HG03442 (cell line): ENCODE results near the gene NPW.

Experiments
- ATAC-seq: cut with Tn5 transposase; IDR thresholded peaks from one replicate; pipeline ENCODE4 v1.9.1; 2021; ENCODE audit warnings: mild to moderate bottlenecking, moderate library complexity; ENCODE audit not compliant: unreplicated experiment

Gene NPW

GRCh38 chr16:2034696-2035430, 15.3 kb downstream of the NPW start:
- ATAC-seq: no peak

- no peak for ATAC-seq
These were observed 16.0 kb downstream of the NPW start for GRCh38 chr16:2035431-2036199.

GRCh38 chr16:2036200-2036966, 16.8 kb downstream of the NPW start:
- no peak for ATAC-seq

GRCh38 chr16:2037115-2037514, 17.5 kb downstream of the NPW start:
- ATAC-seq: no peak

- no peak for ATAC-seq
These were observed 18.2 kb downstream of the NPW start for GRCh38 chr16:2037647-2038381.

GRCh38 chr16:2038382-2039231, 19.0 kb downstream of the NPW start:
- ATAC-seq: no peak

GRCh38 chr16:2039274-2040031, 19.9 kb downstream of the NPW start:
- ATAC-seq: no peak

- no peak for ATAC-seq
These were observed 20.6 kb downstream of the NPW start for GRCh38 chr16:2040041-2040786.

- ATAC-seq: no peak
These were observed 21.4 kb downstream of the NPW start for GRCh38 chr16:2040787-2041522.

- ATAC-seq: no peak
These were observed 22.8 kb downstream of the NPW start for GRCh38 chr16:2042171-2042985.

- no peak for ATAC-seq
These were observed 23.5 kb downstream of the NPW start for GRCh38 chr16:2042986-2043666.

GRCh38 chr16:2043667-2044451, 24.3 kb downstream of the NPW start:
- ATAC-seq: no peak

- no peak for ATAC-seq
These were observed 25.0 kb downstream of the NPW start for GRCh38 chr16:2044541-2044940.

- no peak for ATAC-seq
These were observed 26.6 kb downstream of the NPW start for GRCh38 chr16:2045965-2046892.

- no peak for ATAC-seq
These were observed 27.3 kb downstream of the NPW start for GRCh38 chr16:2046893-2047329.
